ENCODE data around the gene GPER1. TPM values are rescaled to one million over a fixed set of nuclear protein-coding genes. Genes with fewer than 3 reads are reported as not detected.
"Not testable (repeated sequence)": the region's sequence is repeated elsewhere in the genome, so short reads cannot be mapped to it uniquely, and the experiment has no call there.

Gene GPER1
- total RNA-seq, 1 donor from 2014 or later: 2.8 TPM

DNA sequence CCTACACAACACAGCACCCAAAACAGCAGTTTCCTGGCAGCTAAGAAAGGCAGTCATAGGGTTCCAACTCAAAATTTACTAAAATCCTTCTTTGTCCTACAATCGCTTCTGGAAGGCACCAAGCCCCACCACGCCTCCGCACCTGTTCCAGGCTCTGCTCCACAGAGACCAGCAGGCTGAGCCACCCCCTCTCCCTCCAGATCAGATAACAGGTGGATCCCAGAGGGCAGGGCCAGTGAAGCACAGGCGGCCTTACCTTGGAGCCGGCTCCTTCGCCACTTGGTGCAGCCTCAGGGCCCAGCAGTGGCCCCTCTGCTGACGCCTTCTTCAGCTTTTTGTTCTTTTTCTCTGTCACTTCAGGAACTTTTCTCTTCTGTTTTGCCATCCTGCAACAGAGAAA, 39.1 kb downstream of the GPER1 start:
- DNase-seq (no peak), ATAC-seq (no peak)
- intact Hi-C loops (cut with micrococcal nuclease): no loop called here

- intact Hi-C loops (cut with micrococcal nuclease): no loop called here
- DNase-seq (no peak), ATAC-seq (no peak)
These were observed 41.5 kb downstream of the GPER1 start for GRCh38 chr7:1129431-1129830.

DNA sequence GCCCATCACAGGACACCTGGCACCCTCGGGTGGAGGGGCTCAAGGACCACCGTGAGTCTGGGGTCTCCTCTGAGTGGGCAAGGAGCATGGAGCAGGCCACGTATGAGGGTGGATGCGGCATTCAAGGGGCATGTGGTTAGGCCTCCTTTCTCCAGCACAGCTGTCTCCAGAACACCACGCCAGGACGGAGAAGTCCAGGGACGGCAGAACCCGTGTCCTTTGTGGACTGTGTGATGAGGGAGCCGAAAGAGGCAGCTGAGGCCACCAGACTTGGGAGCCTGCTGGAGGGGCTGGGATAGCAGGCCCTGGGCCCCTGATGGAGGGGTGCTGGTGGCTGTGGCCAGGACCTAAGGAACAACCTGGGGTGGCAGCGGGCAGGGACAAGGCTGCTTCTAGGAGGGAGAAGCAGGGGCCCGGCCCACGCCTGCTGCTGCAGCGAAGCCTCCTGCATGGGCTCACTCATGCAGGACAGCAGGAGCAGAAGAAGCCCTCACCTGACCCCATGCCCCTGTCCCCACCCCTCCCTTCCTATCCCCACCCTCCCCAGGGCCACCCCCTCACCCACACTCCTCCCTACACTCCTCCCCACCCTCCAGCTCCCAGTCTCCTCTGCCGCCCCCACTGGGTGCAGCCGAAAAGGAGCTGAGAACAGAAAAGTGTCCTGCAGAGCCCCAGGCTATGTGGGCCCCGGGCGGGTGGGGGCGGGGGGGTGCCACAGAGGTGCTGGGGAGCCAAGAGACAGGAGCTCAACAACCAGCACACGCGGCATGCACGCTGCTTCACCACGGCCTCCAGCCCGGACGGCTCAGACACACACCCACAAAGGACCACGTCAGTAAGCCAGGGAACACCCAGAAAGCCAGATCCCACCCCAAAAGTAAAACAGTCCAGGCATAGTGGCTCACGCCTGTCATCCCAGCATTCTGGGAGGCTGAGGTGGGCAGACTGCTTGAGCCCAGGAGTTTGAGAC, 42.4 kb downstream of the GPER1 start:
- intact Hi-C loops (cut with micrococcal nuclease): no loop called here
- no peak for DNase-seq
- no peak for ATAC-seq

GRCh38 chr7:1131471-1132265, 43.8 kb downstream of the GPER1 start:
- ATAC-seq (no peak), DNase-seq (no peak)
- intact Hi-C loops (cut with micrococcal nuclease): no loop called here

GRCh38 chr7:1134951-1135350, 47.0 kb downstream of the GPER1 start:
- DNase-seq (no peak), ATAC-seq (no peak)
- intact Hi-C loops (cut with micrococcal nuclease): no loop called here

DNA sequence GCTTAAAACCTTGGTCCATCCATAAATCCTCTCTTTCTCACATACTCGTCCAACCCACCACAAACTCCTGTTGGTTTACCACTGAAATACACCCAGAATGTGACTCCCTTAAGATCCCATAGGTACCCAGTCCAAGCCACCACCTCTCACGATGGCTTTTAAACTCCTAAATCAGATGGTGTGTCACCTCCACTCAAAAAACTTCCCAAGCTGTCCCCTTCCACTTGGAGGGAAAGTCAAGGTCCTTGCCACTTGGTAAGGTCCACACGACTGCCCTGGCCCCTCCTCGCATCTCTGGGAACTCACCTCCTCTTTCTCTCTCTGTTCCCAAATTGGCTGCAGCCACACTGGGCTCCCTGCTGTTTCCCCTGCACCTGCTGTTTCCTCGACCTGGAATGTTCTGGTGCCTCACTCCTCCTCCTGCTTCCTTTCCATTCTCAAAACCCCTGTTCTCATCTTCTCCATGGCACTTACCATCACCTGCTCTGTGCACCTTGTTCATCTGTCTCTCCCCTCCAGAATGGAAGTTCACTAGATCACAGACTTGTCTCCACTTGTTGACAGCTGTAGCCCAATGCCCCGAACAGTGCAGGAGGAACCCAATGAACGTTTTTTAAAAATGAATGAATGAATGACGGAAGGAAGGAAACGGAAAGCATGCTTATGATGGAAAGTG, 49.1 kb downstream of the GPER1 start:
- intact Hi-C loops (cut with micrococcal nuclease): no loop called here
- no peak for ATAC-seq

GRCh38 chr7:1137517-1138167, 49.7 kb downstream of the GPER1 start:
- ATAC-seq (peak; percentile 85), DNase-seq (no peak)
- intact Hi-C loops (cut with micrococcal nuclease): no loop called here

More for the DNA sequence above, 49.1 kb downstream of the GPER1 start:
- DNase-seq: no peak

- no peak for DNase-seq
- no peak for ATAC-seq
- intact Hi-C loops (cut with micrococcal nuclease): no loop called here
These were observed 52.7 kb downstream of the GPER1 start for GRCh38 chr7:1140476-1141104.

DNA sequence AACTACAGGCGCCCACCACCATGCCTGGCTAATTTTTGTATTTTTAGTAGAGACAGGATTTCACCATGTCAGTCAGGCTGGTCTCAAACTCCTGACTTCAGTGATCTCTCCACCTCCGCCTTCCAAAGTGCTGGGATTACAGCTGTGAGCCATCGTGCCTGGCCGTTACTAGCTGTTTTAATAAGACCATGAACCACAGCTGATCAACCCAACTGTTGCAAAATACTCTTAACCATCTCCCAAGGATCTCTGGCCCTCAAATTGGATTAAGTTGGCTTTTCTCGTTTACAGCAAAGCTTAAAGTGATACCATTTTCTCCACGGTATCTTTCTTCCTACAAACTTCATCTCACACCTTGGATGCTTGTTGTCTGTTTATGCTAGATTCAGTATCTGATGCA, 53.7 kb downstream of the GPER1 start:
- intact Hi-C loops (cut with micrococcal nuclease): no loop called here
- no peak for ATAC-seq

GRCh38 chr7:1142051-1142635, 54.2 kb downstream of the GPER1 start:
- no peak for ATAC-seq
- intact Hi-C loops (cut with micrococcal nuclease): no loop called here
- no peak for DNase-seq

More for the DNA sequence above, 53.7 kb downstream of the GPER1 start:
- no peak for DNase-seq

- intact Hi-C loops (cut with micrococcal nuclease); DNase-seq; ATAC-seq: not testable (repeated sequence)
These were observed 55.1 kb downstream of the GPER1 start for GRCh38 chr7:1143031-1143430.

Other genes starting within 250 kb of the GPER1 start
- gene GET4, start 211.6 kb upstream of the GPER1 start, total RNA-seq: 20.6 TPM
- 10.2 TPM for gene ADAP1, start 133.4 kb upstream of the GPER1 start, total RNA-seq
- 9.6 TPM for gene COX19, start 112.6 kb upstream of the GPER1 start, total RNA-seq
- not detected for gene CYP2W1, start 104.9 kb upstream of the GPER1 start, total RNA-seq
- gene GPR146, start 43.6 kb upstream of the GPER1 start, total RNA-seq: 41.5 TPM
- gene ZFAND2A, start 72.1 kb downstream of the GPER1 start, total RNA-seq: 5.9 TPM
- gene UNCX, start 144.8 kb downstream of the GPER1 start, total RNA-seq: not detected

All from left ventricle myocardium superior (tissue), 1 donor.